T-helper 9 cell (primary cell): Measurements from ENCODE around the gene BCAS3.
"Not testable (repeated sequence)": the region's sequence is repeated elsewhere in the genome, so short reads cannot be mapped to it uniquely, and the experiment has no call there.

Experiments used
- DNase-seq: peaks from one replicate; pipeline ENCODE4 v3.0.0-alpha.2; 2020

The BCAS3 gene

DNA sequence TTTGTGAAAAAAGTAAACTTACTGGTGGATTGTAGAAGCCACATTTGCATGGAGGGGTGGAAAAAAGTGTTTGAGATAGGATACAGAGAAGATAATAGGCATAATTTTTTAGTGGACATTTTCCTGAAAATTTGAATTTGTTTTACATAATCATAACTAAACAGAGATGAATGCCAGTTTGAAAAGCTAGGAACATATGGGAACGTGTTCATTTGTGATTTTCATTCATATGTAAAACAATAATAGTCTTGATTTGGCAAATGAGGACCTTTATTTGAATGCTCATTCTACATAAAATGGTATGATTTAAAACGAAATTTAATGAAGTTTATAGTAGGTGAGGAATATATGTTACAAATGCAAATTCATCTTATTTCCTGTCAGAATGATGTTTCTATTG is 263.9 kb downstream of the BCAS3 start:
- DNase-seq: no peak

DNA sequence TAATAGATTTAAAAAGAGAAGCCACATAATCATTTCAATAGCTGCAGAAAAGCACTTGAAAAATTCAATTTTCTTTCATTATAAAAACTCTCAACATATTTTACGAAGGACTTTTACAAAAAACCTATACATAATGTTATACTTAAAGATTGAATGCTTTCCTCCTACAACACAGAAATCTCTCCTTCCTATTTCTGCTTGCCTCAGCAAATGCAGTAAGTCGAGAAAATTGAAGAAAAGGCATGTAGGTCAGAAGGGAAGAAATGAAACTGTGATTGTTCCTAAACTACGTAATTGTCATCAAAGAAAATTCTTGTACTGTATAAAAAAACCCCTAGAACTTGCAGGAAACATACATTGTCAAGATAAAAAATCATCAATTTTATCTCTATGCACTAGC is 267.1 kb downstream of the BCAS3 start:
- no peak for DNase-seq

DNA sequence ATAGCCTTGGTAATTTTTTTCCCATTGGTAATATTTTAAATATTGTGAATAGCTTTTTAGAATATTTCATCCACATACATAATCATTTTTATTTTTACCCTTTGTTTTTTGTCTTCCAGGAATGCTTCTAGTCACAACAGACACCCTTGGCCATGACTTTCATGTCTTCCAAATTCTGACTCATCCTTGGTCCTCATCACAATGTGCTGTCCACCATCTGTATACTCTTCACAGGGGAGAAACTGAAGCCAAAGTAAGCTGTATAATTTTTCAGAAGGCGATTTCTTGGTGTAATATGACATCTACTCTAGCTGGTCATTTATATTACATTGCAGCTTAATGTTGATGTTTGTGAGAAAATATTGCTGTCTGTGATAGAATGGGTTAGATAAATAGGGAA is 269.4 kb downstream of the BCAS3 start:
- no peak for DNase-seq

DNA sequence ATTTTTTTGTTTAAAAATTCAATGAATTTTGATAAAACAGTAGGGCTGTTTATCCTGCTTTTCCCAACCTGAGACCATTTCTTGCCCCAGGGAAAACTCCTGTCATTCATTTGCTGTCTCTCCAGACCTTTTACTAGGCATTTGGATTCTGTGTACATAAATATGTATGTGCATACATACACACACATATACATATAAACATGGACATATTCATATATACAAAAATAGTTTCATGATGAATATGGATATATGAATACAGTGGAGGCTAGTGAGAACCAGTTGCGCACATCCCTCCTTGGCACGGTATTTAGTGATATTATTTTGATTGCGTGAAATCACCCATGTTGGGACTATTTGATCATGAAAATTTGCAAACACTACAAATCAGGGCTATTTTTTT is 269.9 kb downstream of the BCAS3 start:
- DNase-seq: no peak

DNA sequence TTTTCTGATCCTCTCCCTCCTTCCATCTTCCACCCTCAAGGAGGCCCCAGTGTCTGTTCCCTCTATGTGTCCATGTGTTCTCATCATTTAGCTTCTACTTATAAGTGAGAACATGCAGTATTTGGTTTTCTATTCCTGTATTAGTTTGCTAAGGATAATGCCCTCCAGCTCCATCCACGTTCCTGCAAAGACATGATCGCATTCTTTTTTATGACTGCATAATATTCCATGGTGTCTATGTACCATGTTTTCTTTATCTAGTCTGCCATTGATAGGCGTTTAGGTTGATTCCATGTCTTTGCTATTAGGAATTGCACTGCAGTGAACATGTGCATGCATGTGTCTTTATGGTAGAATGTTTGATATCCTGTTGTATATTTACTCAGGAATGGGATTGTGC is 275.1 kb downstream of the BCAS3 start:
- DNase-seq: no peak

DNA sequence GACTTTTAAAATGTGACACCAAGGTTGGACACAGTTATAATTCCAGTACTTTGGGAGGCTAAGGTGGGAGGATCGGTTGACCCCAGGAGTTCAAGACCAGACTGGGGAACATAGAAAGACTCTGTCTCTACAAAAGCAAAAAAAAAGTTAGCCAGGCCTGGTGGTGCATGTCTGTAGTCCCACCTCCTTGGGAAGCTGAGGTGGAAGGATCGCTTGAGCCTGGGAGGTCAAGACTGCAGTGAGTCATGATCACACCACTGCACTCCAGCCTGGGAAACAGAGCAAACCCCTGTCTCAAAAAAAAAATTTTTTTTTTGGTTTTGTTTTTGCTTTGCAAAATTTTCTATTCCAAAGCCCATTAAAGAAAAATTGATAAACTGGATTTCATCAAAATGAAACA is 281.4 kb downstream of the BCAS3 start:
- no peak for DNase-seq

DNA sequence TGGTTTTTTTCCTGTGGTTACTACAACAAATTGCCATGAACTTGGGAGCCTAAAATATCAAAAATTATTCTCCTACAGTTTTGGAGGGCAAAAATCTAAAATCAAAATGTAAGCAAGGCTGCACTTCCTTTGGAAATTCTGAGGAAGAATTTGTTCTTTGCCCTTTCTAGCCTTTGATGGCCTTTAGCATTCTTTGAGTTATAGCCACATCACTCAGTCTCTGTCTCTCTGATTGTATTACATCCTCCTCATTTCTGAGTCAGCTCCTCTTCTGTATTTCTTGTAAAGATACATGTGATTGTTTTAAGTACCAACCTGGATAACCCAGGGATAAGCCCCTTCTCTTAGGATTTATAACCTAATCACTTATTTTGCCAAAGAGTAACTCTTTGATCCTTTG is 282.0 kb downstream of the BCAS3 start:
- no peak for DNase-seq

DNA sequence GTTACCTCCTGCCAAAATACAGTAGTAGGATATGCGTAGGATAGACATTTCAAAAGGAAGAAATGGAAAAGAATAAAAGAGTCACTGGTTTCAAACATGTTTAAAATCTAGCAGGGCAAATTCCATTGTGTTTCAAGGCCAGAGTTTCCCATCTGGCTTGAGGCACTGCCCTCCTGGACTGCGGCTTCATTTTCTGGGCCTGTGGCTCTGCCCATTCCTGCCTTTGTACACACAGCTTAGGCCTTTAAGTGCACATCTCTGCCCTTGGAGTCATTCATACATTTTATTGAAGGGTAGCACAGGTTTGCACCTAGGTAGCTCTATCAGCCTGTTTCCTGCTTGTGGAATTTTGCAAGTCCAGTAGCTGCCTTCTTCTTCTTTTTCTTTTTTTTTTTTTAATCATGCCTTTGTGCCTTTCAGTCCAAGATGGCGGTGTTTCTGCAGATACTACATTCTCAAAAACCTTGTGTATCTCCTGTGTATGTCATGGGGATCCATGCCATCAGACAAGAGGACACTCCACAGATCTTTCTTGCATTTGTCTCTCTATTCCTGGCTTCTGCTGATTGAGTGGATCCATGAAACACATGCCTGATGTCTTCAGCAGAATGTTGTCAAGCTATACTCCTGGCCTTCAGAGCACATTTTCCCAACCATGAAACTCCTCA is 282.9 kb downstream of the BCAS3 start:
- no peak for DNase-seq

DNA sequence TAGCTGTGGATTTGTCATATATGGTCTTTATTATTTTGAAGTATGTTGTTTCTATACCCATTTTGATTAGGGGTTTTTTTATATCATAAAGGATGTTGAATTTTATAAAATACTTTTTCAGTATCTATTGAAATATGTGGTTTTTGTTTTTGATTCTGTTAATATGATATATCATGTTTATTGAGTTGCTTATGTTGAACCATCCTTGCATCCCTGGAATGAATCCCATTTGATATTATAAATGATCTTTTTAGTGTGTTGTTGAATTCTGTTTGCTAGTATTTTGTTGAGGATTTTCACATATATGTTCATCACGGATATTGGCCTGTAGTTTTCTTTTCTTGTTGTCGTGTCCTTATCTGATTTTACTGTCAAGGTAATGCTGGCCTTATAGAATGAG is 286.5 kb downstream of the BCAS3 start:
- DNase-seq: no peak

DNA sequence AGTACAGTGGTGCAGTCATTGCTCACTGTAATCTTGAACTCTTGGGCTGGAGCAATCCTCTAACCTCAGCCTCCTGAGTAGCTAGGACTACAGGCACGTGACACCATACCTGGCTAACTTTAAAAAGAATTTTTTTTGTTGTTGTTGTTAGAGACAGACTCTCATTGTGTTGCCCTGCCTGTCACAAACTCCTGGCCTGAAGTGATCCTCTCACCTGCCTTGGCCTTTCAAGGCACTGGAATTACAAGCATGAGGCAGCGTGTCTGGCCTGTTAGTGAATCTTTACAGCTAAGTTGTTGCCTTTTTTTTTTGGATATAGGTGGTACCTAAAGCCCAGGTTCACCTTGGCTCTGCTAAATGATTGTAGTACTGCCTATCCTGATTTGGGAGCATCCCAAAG is 290.6 kb downstream of the BCAS3 start:
- DNase-seq: no peak

DNA sequence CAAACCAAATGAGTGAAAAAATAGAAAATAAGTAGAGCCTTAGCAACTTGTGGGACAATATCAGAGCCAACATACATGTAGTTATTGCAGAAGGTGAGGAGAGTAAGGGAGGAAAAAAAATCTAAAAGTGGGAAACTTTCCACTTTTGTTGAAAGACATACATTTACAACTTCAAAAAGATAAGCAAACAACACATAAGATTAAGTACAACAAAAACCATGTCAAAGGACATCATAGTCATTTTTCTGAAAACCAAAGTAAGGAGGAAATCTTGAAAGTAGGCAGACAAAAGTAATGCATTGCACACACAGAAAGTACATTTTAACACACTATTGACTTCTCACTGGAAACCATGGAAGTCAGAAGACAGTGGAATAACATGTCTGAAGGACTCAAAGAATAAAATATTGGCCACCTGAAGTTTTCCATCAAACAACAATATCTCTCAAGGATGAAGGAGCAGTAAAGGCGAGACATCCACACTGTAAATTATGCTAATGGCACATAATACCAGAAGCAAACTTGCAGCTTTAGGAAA is 291.9 kb downstream of the BCAS3 start:
- DNase-seq: no peak

DNA sequence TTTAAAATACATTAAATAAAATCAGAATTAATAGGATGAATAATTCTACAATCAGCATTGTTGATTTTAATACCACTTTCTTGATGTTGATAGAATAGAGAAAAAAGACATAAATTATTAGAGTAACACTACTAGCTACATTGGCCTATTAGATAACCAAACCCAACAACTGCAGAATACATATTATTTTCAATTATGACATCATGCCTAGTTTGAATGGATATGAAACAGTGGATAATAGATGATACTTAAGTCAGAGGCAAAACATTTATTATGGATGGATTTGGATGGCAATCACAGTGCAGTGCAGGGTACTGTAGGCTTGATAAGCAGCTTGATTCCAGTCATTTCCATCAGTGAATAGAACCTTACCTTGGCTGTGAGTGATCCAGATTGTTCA is 293.1 kb downstream of the BCAS3 start:
- no peak for DNase-seq

DNA sequence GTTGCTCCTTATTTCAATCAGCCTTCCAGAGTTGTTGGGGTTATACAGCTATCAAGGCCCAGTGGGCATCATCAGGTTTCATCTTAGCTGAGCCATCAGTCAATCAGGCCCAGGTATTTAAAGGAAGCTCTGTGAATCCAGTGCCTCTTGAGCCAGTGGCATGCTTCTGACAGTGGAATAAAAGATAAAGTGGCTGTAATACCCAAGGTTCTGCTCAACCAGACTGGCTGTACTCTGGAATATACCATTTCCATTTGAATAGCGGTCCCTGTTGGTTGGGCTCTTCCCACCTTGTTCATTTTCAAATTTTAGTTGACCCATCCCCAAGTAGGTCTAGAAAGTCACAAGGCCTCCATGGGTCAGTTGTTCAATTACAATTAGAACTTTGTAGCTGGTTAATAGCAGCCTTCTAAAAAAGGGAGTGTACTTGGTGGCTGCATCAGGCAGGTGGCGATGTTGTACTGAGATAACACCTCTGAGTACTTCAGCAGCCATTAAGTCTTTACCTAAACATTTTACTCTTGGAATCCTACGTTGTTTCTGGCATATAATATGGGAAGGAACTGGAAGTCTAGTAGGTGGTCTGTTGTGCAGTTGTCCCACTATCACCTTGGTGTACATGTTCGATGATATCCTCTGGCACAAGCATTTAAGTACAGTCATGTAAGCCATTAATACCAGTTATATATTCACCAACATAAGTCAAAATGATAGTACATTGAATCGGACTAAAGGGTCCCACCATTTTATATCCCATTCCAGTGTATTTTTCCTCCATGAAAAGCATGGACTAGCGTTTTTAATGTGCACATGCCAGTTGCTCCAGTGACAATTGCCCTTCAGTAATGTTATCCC is 294.1 kb downstream of the BCAS3 start:
- DNase-seq: peak; percentile 15

DNA sequence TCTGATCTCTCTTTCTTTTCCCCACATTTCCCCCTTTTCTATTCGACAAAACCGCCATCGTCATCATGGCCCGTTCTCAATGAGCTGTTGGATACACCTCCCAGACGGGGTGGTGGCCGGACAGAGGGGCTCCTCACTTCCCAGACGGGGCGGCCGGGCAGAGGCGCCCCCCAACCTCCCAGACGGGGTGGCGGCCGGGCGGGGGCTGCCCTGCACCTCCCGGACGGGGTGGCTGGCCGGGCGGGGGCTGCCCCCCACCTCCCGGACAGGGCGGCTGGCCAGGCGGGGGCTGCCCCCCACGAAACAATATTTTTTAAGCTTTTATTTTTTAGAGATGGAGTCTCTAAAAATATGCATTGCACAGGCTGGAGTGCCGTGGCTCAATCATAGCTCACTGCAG is 299.2 kb downstream of the BCAS3 start:
- not testable (repeated sequence) for DNase-seq

DNA sequence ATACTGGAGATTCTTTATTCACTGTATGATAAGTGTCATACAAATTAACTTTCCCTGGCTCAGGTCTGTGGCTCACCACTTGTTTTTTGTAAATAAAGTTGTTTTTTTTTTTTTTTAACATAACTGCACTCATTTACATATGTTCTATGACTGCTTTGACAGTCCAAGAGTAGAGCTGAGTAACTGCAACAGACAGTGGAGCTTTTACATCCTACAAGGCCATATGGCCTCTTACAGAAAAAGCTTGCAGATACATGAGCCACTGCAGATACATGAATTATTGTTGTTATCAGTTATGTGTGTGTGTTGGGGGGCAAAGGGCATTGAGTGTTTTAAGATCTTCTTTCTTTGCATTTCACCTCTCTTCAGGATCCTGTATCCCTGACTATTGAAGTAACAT is 311.7 kb downstream of the BCAS3 start:
- no peak for DNase-seq

DNA sequence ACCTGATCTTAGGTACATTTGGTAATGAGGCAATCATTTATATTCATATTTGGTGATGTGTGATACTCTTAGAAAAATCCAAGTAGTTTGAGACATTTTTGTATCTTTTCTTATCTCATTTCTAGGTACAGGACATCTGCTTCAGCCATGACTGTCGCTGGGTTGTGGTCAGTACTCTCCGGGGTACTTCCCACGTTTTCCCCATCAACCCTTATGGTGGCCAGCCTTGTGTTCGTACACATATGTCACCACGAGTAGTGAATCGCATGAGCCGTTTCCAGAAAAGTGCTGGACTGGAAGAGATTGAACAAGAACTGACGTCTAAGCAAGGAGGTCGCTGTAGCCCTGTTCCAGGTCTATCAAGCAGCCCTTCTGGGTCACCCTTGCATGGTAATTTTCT is 312.2 kb downstream of the BCAS3 start:
- no peak for DNase-seq

DNA sequence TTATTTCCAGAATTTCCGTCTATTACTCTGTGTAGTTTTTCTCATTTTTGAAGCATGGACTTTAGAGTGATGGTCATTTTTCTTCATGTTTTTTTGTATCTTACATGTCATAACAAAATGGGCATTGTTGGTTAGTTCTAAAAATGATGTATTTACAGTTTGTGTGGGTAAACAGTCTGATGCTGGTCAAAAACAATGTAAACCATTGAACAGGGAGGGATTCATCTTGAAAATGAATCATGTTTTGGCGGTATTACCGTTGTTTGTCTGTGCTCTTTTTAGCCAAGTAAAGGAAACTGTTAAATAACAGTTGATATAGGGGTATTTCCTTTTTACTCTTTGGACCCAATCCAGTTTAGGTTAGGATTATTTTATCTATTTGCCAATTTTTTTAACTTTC is 315.8 kb downstream of the BCAS3 start:
- no peak for DNase-seq

DNA sequence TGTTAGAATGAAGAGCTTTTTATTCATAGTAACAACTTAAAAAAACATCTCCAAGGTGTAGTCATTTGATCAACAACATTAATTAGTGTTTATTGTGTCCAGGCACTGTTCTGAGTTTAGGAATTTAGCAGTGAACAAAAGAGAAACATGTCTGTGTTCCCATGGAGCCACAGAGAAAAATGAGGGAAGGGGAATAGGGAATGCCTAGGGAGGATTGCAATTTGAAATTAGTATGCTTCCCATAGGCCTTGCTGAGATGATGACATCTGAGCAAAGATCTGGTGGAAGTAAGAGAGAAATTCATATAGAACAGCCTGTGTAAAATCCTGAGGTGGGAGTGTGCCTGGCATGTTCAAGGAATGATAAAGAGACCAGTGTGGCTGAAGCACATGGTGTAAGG is 318.0 kb downstream of the BCAS3 start:
- DNase-seq: no peak

DNA sequence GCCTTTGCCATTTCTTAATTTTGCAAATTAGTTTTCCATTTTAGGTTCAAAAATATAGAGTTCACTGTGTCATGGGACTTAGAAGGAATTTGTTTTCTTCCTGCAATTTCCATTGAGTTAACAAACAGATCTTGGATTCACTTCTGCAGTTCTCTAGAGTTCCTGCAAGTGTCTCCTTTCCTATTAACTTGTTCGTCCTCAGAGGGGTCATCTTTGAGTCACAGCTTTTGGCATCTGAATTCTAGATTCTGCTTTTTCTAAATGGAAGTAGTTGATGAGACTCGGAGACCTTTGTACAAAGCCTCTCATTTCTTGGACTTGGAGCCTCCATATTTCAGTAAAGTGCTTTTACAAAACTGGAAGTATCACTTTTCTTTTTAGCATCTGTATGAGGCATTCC is 323.3 kb downstream of the BCAS3 start:
- no peak for DNase-seq

DNA sequence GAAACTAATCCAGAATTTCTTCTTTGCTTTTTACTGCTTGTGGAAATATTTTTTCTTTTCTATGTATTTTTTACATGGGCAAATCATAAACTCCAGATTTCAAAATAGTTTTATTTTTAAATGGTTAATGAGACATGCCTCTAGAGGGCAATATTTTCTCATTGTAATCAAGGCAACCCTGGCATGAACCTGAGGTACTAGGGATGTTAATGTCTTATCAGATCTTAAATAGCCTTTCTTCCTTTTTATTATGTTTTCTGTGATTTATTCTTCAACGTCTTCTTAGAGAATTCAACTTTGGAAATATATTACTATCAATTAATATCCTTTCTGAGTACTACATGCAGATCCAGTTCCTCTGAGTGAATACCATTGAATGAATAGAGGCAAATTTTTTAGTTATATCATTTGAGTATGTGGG is 324.7 kb downstream of the BCAS3 start:
- DNase-seq: no peak

DNA sequence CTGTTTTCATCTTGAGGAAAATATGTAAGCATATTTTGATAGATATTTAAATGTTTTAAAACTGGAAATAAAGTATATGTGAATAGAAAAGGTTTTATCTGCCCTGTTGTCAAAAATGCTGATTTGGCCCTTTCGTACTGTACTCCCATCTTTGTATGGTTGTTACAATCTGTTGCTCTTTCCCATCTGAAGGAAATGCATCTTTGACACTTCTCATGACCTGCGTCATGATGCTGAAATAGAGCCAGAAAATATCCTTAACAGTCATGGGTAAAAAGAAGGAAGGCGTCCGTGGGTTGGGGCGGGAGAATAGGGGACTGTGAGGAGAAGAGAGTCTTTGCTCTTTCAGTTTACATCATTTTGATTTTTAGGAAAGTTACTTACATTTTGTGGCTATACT is 327.7 kb downstream of the BCAS3 start:
- no peak for DNase-seq

DNA sequence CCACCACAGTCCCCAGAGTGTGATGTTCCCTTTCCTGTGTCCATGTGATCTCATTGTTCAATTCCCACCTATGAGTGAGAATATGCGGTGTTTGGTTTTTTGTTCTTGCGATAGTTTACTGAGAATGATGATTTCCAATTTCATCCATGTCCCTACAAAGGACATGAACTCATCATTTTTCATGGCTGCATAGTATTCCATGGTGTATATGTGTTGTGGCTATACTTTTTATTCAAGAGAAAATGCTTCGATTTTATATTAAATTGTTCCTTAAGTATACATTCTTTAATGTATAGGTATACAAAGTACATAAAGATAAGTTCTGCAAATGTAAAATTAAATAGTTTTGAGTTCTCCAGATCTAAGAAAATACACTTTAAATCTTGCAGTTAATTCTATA is 328.3 kb downstream of the BCAS3 start:
- DNase-seq: not testable (repeated sequence)

DNA sequence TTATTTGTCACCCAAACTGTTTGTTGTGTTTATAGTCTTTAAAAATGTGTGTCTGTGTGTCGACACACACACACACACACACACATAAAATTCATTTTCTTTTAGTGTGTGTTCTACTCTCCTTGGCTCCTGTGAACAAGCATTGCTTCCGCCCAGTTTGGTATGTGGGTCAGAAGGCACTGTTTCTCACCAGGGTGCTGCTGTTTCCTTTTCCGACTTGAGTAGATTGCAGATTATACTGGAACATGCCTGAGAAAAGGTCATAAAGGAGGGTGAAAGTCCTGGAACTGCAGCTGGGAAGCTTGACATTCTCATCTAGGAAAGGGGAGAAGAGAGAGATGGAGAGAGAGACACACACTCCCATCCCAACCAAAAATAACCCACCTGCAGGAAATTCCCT is 330.3 kb downstream of the BCAS3 start:
- DNase-seq: no peak

DNA sequence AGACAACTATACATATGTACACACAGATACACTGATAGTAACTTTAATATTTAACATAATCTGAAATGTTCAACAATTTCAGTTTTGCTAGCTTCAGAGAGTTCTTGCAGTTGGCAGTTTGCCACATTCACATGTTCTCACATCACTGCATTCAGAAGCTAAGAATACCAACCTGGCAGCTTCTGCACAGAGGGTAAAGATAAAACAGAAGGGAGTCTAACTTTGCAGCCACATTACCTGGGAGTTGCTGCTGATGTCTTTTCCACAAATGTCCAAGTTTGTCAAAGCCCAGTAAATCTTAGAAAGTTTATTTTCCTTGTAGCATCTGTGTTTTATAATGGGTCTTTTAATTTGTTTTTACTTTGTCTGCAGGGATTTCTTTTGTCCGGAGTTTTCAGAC is 332.0 kb downstream of the BCAS3 start:
- DNase-seq: no peak
